RPMI8226 (cell line): Measurements from ENCODE around the gene ADAMTS12.

Experiments used
- DNase-seq: peaks from one replicate; pipeline ENCODE4 v3.0.0-alpha.2; 2015

The ADAMTS12 gene

DNA sequence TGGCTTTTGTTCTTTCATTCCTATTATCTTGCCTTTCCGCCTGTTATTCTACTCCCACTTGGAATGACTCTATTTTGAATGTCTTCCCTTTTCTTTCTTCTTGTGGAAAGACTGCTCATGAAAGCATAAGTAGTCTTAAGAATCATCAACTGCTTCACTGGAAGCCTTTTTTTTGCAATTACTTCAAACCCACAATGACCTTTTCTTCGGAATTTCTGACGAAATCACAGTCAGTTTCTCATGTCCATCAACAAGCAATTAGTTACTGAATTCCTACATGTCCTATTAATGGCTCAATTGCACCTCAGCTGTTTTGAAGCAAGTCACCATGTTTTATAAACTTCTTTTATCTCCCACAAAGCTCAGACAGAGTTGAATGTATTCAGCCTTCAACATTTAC lies 254.8 kb downstream of the ADAMTS12 start:
- no peak for DNase-seq

DNA sequence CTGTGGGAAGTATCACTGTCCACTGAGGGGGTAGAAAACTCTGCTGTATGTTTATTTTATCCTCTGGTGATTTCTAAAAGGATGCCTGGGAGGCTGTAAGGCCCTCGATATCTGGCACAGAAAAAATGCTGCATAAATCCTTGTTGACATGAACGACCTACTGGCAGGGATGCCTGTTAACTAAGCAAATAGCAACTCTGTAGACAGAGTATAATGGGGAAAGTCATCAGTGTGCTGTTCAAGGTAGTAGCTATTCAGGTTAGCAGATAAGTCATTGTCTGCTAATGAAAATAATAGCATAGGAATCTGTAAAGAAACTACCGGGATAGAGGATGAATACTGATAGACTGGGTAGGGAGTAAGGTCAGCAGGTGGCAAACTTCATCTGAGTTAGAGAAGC lies 256.2 kb downstream of the ADAMTS12 start:
- no peak for DNase-seq

DNA sequence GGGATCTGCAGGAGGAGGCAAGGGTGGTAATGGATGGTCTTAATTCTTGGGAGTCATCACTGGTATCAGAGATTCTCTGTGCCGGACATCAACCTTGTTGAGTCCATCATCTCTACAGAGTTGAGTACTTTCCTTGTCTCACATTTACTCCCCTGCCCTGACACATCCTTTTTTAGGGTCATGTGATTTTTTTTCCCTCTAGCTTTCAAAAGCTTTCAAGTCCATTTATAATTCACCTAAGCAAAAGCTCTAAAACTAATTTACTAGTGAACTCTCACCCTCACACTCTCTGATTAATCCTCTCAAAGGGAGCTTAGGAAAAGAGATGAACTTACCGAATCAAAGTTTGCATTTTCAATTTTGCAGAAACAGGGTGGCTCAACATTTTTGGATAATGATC lies 258.1 kb downstream of the ADAMTS12 start:
- DNase-seq, result no peak

DNA sequence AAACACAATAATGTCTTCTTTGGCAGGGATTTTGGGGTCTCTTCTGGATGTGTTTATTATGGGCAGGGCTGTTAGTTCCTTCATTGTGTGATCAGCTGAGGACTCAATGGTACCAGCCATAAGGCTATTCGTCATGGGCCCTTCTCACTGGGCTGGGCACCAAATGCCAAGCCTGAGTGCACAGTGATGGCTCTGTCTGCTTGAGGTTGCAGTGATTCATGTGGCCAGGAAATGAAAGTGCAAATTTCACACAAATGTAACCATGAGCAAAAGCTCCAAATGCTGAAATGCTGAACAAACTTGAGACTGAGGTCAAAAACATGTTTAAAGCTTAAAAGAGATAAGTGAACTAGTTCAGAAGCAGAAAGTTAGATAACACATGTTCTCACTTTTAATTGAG lies 260.0 kb downstream of the ADAMTS12 start:
- DNase-seq, result no peak

- DNase-seq, result no peak
These were observed 260.7 kb downstream of the ADAMTS12 start for GRCh38 chr5:33631139-33631538.

DNA sequence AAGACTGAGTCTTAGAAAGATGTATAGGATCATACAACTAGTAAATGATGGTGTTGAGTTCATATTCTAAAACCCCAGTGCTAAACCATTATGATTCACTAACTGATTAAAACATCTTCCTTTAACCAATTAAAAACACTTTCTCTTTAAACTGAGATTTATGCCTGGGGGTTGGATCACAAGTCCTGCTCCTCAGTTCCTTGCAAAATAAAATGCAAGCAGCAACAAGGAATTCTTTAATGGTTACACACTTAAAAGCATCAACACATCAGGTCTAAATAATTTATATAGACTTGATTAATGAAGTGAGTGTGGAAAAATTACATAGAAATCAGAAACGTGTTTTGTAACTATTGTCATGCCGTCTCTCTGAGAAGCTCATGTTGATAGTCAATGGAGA lies 261.8 kb downstream of the ADAMTS12 start:
- DNase-seq, result no peak

DNA sequence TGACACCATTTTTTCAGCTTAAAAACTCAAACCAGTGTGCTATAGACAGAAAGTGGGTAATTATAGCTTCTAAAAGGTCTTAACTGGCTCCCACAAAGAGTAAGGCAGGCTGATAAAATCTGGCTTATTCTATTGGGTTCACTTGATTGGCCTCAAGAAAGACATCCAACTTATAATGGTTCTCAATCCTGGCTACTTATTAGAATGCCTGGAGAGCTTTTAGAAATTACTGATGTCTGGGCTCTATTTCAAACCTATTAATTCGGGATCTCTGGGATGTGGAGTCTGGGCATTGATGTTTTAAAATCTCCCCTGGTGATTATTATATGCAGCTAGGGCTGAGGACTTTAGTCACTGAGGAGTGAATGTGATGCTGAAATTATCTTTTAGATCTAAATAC lies 263.0 kb downstream of the ADAMTS12 start:
- DNase-seq, result no peak

DNA sequence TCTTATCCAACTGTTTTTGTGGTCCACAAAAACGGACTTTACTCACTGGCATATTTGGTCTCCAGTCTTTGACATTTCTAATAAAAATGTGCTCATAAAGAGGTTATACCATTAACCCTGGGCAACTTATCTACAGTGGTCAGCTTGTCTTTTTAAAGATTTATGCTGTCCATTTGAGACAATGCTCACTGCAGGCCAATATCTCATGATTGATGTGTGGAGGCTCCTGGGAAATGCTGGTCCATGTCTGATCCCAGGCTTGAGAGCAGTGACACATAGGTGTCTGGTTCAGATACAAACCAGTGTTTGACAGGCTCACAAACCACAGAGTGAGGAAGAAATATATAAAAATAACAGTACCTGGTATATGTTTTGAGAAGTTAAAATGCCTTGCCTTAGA lies 270.3 kb downstream of the ADAMTS12 start:
- no peak for DNase-seq

DNA sequence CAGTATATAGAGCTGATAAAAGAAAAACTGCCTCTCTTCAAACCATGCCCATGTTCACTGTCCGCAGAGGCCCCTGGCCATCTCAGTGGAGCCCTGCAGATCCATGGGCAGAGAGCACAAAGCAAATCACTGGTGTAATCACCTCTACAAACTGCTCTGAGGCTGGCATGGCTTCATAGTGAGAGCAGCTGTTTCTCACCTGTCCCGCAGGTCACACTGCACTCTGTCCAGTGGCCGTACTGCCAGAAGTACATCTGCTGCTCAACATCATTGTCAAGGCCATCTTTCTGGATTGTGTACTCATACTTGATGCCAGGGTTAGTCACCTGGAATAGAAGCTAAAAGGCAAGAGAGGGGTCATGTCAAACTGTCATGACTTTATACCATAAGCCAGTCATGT lies 277.8 kb downstream of the ADAMTS12 start:
- DNase-seq, result no peak

DNA sequence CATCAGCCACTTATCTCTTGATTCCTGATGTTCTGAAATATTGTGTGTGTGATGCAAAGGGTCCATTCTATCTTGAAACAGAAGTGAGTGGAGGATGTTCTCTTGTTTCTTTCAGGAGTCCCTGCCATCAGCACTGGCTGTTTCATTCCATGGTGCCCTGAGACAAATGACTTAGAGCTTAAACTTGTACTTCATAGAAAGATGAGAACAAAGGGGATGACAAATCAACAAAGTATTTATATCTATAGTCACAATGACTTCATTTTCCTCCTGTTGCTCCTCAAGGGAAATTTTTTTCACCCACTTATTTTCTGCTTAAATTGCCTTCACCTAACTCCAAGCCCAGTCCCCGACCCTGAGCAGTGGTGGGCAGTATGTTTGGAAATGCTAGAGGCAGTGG lies 279.4 kb downstream of the ADAMTS12 start:
- no peak for DNase-seq

DNA sequence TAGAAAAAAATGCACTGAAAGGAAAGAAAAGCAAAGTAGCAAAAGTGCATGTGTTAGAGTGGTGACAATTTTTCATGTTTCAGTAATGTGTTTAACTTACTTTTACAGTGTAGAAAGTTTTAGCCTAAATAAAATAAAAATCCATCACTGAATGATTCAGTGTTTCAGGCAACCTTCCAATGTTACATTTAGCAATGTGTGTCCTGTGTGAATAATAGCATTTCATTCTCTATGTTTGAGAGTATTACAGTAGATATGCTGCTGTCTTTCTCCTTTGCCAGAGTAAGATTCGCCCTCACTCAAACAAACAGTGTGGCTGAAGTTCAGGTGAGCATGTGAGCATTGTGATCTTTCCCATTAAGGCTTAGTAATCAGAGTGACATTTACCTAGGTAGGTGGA lies 279.9 kb downstream of the ADAMTS12 start:
- no peak for DNase-seq

GRCh38 chr5:33608344-33609041 lies 283.3 kb downstream of the ADAMTS12 start:
- no peak for DNase-seq

GRCh38 chr5:33604503-33604902 lies 287.3 kb downstream of the ADAMTS12 start:
- no peak for DNase-seq

- DNase-seq, result no peak
These were observed 289.9 kb downstream of the ADAMTS12 start for GRCh38 chr5:33601881-33602280.

- no peak for DNase-seq
These were observed 296.5 kb downstream of the ADAMTS12 start for GRCh38 chr5:33595303-33595702.

DNA sequence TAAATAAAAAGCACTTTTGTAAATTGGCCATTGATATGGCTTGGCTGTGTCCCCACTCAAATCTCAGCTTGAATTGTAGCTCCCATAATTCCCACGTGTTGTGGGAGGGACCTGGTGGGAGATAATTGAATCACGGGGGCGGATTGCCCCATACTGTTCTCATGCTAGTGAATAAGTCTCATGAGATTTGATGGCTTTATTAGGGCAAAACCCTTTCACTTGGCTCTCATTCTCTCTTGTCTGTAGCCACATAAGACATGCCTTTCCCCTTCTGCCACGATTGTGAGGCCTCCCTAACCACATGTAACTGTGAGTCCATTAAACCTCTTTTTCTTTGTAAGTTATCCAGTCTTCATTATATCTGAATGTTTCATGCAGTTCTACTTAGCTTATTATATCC lies 297.8 kb downstream of the ADAMTS12 start:
- DNase-seq, result no peak

DNA sequence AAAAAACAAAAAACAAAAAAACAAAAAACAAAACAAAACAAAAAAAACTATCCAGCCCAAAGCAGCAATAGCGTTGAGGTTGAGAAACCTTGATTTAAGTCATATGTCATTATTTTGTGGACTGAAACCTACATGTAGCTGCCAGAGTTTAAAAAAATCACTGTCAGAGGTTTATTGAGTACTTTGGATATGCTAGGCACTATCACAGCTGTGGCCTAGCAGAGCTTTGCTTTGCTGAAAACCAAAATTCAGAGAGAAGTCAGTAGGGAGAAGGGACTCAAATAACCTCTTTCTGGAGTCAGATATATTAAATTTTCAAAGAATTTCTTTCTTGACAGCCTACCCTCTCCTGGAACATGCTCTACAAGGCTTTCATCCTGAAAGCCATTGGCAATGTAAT lies 299.5 kb downstream of the ADAMTS12 start:
- no peak for DNase-seq

- DNase-seq, result peak; percentile 63
These were observed 303.0 kb downstream of the ADAMTS12 start for GRCh38 chr5:33588654-33589372.

GRCh38 chr5:33583332-33583731 lies 308.5 kb downstream of the ADAMTS12 start:
- DNase-seq, result no peak

GRCh38 chr5:33582417-33582816 lies 309.4 kb downstream of the ADAMTS12 start:
- no peak for DNase-seq

GRCh38 chr5:33579789-33580188 lies 312.0 kb downstream of the ADAMTS12 start:
- no peak for DNase-seq

GRCh38 chr5:33579152-33579551 lies 312.6 kb downstream of the ADAMTS12 start:
- DNase-seq, result no peak

- no peak for DNase-seq
These were observed 314.8 kb downstream of the ADAMTS12 start for GRCh38 chr5:33576726-33577590.

- DNase-seq, result no peak
These were observed 326.5 kb downstream of the ADAMTS12 start for GRCh38 chr5:33565324-33565723.
